Natural killer cell treated with Interleukin-12 subunit alpha and Interleukin-12 subunit beta and Interleukin-15 and Interleukin-18, amount 100 ng/mL, for 72 hours (primary cell): ENCODE data around the gene SNORC. TPM values are rescaled to one million over a fixed set of nuclear protein-coding genes. Genes with fewer than 3 reads are reported as not detected.

ENCODE experiments used
- ATAC-seq, 2 donors: fragments of 150-1000 bp; cut with Tn5 transposase in 1 of 2; sonication (Bioruptor Pico), chemical (Tn5 transposase) in 1 of 2; 2 replicates each; pipeline ENCODE4 v1.10.0; 2021
- DNase-seq: peaks from one replicate; pipeline ENCODE4 v3.0.0; 2022; ENCODE audit warnings: low spot score
- H3K27ac Mint-ChIP-seq, 2 donors: 1 replicate in 1 of 2; 2 replicates in 1 of 2; pipeline ENCODE4 v1.8.0; 2022; ENCODE audit warnings: mixed read lengths in 2 of 2, mild to moderate bottlenecking in 1 of 2, moderate library complexity in 1 of 2
- H3K27me3 Mint-ChIP-seq, 2 donors: 1 replicate in 1 of 2; 2 replicates in 1 of 2; pipeline ENCODE4 v1.8.0; 2022; ENCODE audit warnings: mixed read lengths in 2 of 2
- H3K36me3 Mint-ChIP-seq: one replicate; pipeline ENCODE4 v1.8.0; 2022; ENCODE audit warnings: mixed read lengths
- H3K4me1 Mint-ChIP-seq, 2 donors: 1 replicate in 1 of 2; 2 replicates in 1 of 2; pipeline ENCODE4 v1.8.0; 2022; ENCODE audit warnings: low read depth in 2 of 2, mixed read lengths in 2 of 2, mild to moderate bottlenecking in 1 of 2
- H3K4me3 Mint-ChIP-seq: one replicate; pipeline ENCODE4 v1.8.0; 2022; ENCODE audit warnings: mixed read lengths
- H3K9me3 Mint-ChIP-seq: 2 replicates; pipeline ENCODE4 v1.8.0; 2022; ENCODE audit warnings: mixed read lengths
- total RNA-seq, 2 donors: library from RNA; stranded (reverse); gene quantifications; one replicate each; pipeline ENCODE4 v1.2.3, GENCODE V29; 2022

Gene SNORC
- total RNA-seq, 2 donors from 2014 or later: 1.5 TPM

GRCh38 chr2:232925821-232926156 lies 55.7 kb downstream of the SNORC start:
- no peaks in the 10 kb centered on the region for H3K36me3 Mint-ChIP-seq
- DNase-seq: no peak
- peaks cover 5 to 6% of the 10 kb centered on the region in 2 donors for H3K4me1 Mint-ChIP-seq
- peaks cover 27 to 32% of the 10 kb centered on the region in 2 donors for H3K27me3 Mint-ChIP-seq
- no peak overlapping the region for H3K4me3 Mint-ChIP-seq
- ATAC-seq: no peak
- H3K27ac Mint-ChIP-seq: no peak overlapping the region
- H3K9me3 Mint-ChIP-seq: no peaks in the 10 kb centered on the region

- DNase-seq: no peak
- H3K4me3 Mint-ChIP-seq: peak overlapping the region; percentile 58
- H3K27me3 Mint-ChIP-seq: peaks cover 33 to 39% of the 10 kb centered on the region in 2 donors
- H3K9me3 Mint-ChIP-seq: no peaks in the 10 kb centered on the region
- no peak overlapping the region for H3K27ac Mint-ChIP-seq
- no peaks in the 10 kb centered on the region for H3K36me3 Mint-ChIP-seq
- peaks cover 5 to 6% of the 10 kb centered on the region in 2 donors for H3K4me1 Mint-ChIP-seq
- ATAC-seq: no peak
Measured at GRCh38 chr2:232926431-232926939, 56.4 kb downstream of the SNORC start.

GRCh38 chr2:232927032-232927792 lies 57.1 kb downstream of the SNORC start:
- H3K4me3 Mint-ChIP-seq: peak overlapping the region; percentile 58
- no peaks in the 10 kb centered on the region for H3K9me3 Mint-ChIP-seq
- DNase-seq (no peak), ATAC-seq (peak in 1 of 2 donors; percentile 15)
- no peaks in the 10 kb centered on the region for H3K36me3 Mint-ChIP-seq
- H3K4me1 Mint-ChIP-seq: peaks cover 5 to 6% of the 10 kb centered on the region in 2 donors
- H3K27me3 Mint-ChIP-seq: peaks cover 35 to 40% of the 10 kb centered on the region in 2 donors
- H3K27ac Mint-ChIP-seq: no peak overlapping the region

- Mint-ChIP-seq H3K36me3 (no peaks in the 10 kb centered on the region), H3K9me3 (no peaks in the 10 kb centered on the region), H3K4me1 (peaks cover 5 to 6% of the 10 kb centered on the region in 2 donors), H3K4me3 (no peak overlapping the region), H3K27ac (no peak overlapping the region), H3K27me3 (peaks cover 37 to 40% of the 10 kb centered on the region in 2 donors)
- DNase-seq: no peak
- peak in 1 of 2 donors; percentile 52 for ATAC-seq
Measured at GRCh38 chr2:232927793-232928550, 57.9 kb downstream of the SNORC start.

Other genes starting within 250 kb of the SNORC start
- under 1 TPM in 1 of 2 donors, not detected in 1; 0.24 TPM for gene EFHD1, start 236.7 kb upstream of the SNORC start, total RNA-seq
- 100 to 1,000 TPM in 1 of 2 donors, 10 to 100 TPM in 1; 91.5 to 101 TPM for gene GIGYF2, start 172.9 kb upstream of the SNORC start, total RNA-seq
- not detected for gene KCNJ13, start 93.7 kb upstream of the SNORC start, total RNA-seq
- not detected for gene NGEF, start 143.0 kb downstream of the SNORC start, total RNA-seq
- not detected for gene NEU2, start 162.4 kb downstream of the SNORC start, total RNA-seq
- 100 to 1,000 TPM; 136 to 155 TPM for gene INPP5D, start 190.1 kb downstream of the SNORC start, total RNA-seq